Testis (tissue), 2 donors: ENCODE measurements around the gene SRRM2.

Source experiments
- CTCF ChIP-seq, 3 experiments: fragments of 450-650 bp in 2 of 3; fragments of 200-600 bp in 1 of 3; sonication (generic) in 1 of 3; IDR thresholded peaks; one replicate each; pipeline ENCODE4 v1.5.1; 2016 to 2019; ENCODE audit warnings: antibody characterized with exemption in 3 of 3, mild to moderate bottlenecking in 2 of 3, moderate library complexity in 1 of 3
- POLR2A ChIP-seq: fragments of 450-650 bp; IDR thresholded peaks from one replicate; pipeline ENCODE4 v1.6.1; 2017; ENCODE audit warnings: antibody characterized with exemption, mild to moderate bottlenecking, moderate library complexity

- TF ChIP-seq CTCF (IDR thresholded peaks at IDR 0.05): no peak
- no peak for TF ChIP-seq POLR2A
Measured at GRCh38 chr16:2753733-2754020, 1.2 kb downstream of the SRRM2 start.
